Smooth muscle cell (in vitro differentiated cells): ENCODE data around the gene TSPEAR. TPM values are rescaled to one million over a fixed set of nuclear protein-coding genes. Genes with fewer than 3 reads are reported as not detected.

Experiments
- DNase-seq: peaks from one replicate; lab custom pipeline; 2025; ENCODE audit not compliant: unreplicated experiment; lab: John Stamatoyannopoulos, UW
- H2AFZ ChIP-seq: fragments of 200-600 bp; sonication (generic); 2 replicates; pipeline ENCODE4 v1.6.0; 2016; ENCODE audit warnings: antibody characterized with exemption, low read depth, mild to moderate bottlenecking
- H3F3A ChIP-seq: fragments of 200-600 bp; sonication (generic); 2 replicates; pipeline ENCODE4 v1.6.0; 2017; ENCODE audit warnings: antibody characterized with exemption, low read depth
- H3K27ac ChIP-seq: fragments of 200-600 bp; sonication (generic); 2 replicates; pipeline ENCODE4 v1.5.1; 2016; ENCODE audit warnings: low read depth, mild to moderate bottlenecking
- H3K27me3 ChIP-seq: fragments of 200-600 bp; sonication (generic); 2 replicates; pipeline ENCODE4 v1.6.1; 2016; ENCODE audit warnings: low read depth, mild to moderate bottlenecking
- H3K36me3 ChIP-seq: fragments of 200-600 bp; sonication (generic); 2 replicates; pipeline ENCODE4 v1.5.1; 2016; ENCODE audit warnings: low read depth
- H3K4me1 ChIP-seq: fragments of 200-600 bp; sonication (generic); 2 replicates; pipeline ENCODE4 v1.5.1; 2016; ENCODE audit warnings: low read depth
- H3K4me2 ChIP-seq: fragments of 200-600 bp; sonication (generic); 2 replicates; pipeline ENCODE4 v1.6.0; 2016; ENCODE audit warnings: mild to moderate bottlenecking
- H3K4me3 ChIP-seq: fragments of 200-600 bp; sonication (generic); 2 replicates; pipeline ENCODE4 v1.5.1; 2016; ENCODE audit warnings: mild to moderate bottlenecking
- H3K79me2 ChIP-seq: fragments of 200-600 bp; sonication (generic); 2 replicates; pipeline ENCODE4 v1.6.0; 2016; ENCODE audit warnings: low read depth, mild to moderate bottlenecking
- H3K9ac ChIP-seq: fragments of 200-600 bp; sonication (generic); 2 replicates; pipeline ENCODE4 v1.6.0; 2016; ENCODE audit warnings: low read depth
- H3K9me3 ChIP-seq: fragments of 200-600 bp; sonication (generic); replicated peaks from 2 replicates; pipeline ENCODE4 v1.5.1; 2016; ENCODE audit warnings: low read depth
- H4K20me1 ChIP-seq: fragments of 200-600 bp; sonication (generic); 2 replicates; pipeline ENCODE4 v1.6.0; 2016; ENCODE audit warnings: low read depth
- CTCF ChIP-seq: fragments of 200-600 bp; sonication (generic); IDR thresholded peaks from 2 replicates; pipeline ENCODE4 v1.5.1; 2017; ENCODE audit warnings: borderline replicate concordance, mild to moderate bottlenecking, antibody characterized with exemption; ENCODE audit not compliant: insufficient read depth, poor library complexity, severe bottlenecking
- WGBS: methylation state at CpG from one replicate; pipeline ENCODE4 v1.1.7; 2016; ENCODE audit warnings: low lambda C conversion rate; 5-methylcytosine and 5-hydroxymethylcytosine counted together
- polyA plus RNA-seq: library from polyadenylated mRNA; unstranded; fragments of >200 nt; fragmentation: Nextera tagmentation; extraction: Ambion mirVana; gene quantifications from 2 replicates; pipeline ENCODE4 v1.2.1, GENCODE V29; 2016
- total RNA-seq: library from RNA; depleted of rRNA; stranded (reverse); fragments of >200 nt; gene quantifications from 2 replicates; pipeline ENCODE4 v1.2.3, GENCODE V29; 2014

Gene TSPEAR
- total and polyA plus RNA-seq, 2 experiments from 2014 or later, result 0.71 TPM; not detected in 1

DNA sequence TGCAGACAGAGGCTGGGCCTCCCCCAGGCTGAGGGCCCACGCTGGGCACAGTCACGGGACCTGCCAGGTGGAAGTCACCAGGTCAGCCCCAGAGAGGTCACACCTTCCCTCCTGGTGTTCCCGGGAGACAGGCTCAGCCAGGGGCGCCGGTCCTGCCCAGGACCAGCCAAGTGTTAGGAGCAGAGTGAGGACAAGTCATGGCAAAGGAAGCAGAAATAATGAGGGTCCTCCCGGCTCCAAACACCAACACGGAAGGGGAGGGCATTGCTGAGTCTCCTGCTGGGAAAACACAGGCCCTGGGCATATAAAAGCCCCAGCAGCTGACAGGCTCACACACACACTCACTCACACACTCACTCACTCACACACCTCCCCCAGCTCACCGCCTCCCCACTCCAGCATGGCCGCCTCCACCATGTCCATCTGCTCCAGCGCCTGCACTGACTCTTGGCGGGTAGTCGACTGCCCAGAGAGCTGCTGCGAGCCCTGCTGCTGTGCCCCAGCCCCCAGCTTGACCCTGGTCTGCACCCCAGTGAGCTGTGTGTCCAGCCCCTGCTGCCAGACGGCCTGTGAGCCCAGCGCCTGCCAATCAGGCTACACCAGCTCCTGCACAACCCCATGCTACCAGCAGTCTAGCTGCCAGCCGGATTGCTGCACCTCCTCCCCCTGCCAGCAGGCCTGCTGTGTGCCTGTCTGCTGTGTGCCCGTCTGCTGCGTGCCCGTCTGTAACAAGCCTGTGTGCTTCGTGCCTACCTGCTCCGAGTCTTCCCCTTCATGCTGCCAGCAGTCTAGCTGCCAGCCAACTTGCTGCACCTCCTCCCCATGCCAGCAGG is 74.1 kb downstream of the TSPEAR start, which contains the start of gene KRTAP10-10:
Gene KRTAP10-10, plus strand, starts transcription at position 339 of the 833 bp plus-strand sequence. Its CDS starts 62 bp downstream, at position 401.
- no peaks in the 10 kb centered on the region for H3K36me3 ChIP-seq
- no peaks in the 10 kb centered on the region for H3K27me3 ChIP-seq
- H3K4me1 ChIP-seq, result no peaks in the 10 kb centered on the region
- no peak within 1 kb of the TSS for H3K9ac ChIP-seq
- no peaks in the 10 kb centered on the region for H3K9me3 ChIP-seq
- TF ChIP-seq CTCF, result no peak
- H3F3A ChIP-seq, result no peaks in the 10 kb centered on the region
- H4K20me1 ChIP-seq, result no peaks in the 10 kb centered on the region
- 80% methylated on average over 20 of the region's 21 CpGs for WGBS
- no peak within 1 kb of the TSS for H3K4me3 ChIP-seq
- no peak within 1 kb of the TSS for H3K27ac ChIP-seq
- no peaks in the 10 kb centered on the region for H3K79me2 ChIP-seq
- H3K4me2 ChIP-seq, result no peak within 1 kb of the TSS
- no peak for DNase-seq
- no peak within 1 kb of the TSS for H2AFZ ChIP-seq

- no peak for DNase-seq
- Histone ChIP-seq H3K9ac (no peak overlapping the region), H3K4me3 (no peak overlapping the region), H3K4me2 (no peak overlapping the region), H3K36me3 (no peaks in the 10 kb centered on the region), H3K4me1 (no peaks in the 10 kb centered on the region), H3F3A (no peaks in the 10 kb centered on the region), H3K27me3 (no peaks in the 10 kb centered on the region), H2AFZ (no peak overlapping the region), H3K27ac (no peak overlapping the region), H4K20me1 (no peaks in the 10 kb centered on the region), H3K79me2 (no peaks in the 10 kb centered on the region), H3K9me3 (no peaks in the 10 kb centered on the region)
- TF ChIP-seq CTCF, result no peak
- 88% methylated on average over 15 of the region's 15 CpGs for WGBS
Measured at GRCh38 chr21:44636209-44637017, 75.0 kb downstream of the TSPEAR start.

DNA sequence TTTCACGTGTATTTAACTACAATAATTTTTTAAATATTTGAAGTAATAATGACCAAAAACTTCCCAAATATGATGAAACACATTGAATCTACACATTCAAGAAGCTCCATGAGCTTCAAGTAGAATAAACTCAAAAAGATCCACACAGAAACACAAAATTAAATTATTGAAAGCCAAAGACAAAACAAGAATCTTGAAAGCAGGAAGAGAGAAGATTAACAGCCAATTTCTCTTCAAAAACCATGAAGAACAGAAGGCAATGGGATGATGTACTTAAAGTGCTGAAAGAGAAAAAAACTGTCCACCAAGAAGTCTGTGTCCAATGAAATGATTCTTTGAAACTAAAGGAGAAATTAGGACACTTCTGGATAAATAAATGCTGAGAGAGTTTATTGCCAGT is 79.3 kb downstream of the TSPEAR start:
- Histone ChIP-seq H3K27ac (no peak overlapping the region), H3K9ac (no peak overlapping the region), H3K4me2 (no peak overlapping the region), H3K4me3 (no peak overlapping the region), H2AFZ (no peak overlapping the region), H4K20me1 (no peaks in the 10 kb centered on the region), H3K79me2 (no peaks in the 10 kb centered on the region), H3F3A (no peaks in the 10 kb centered on the region), H3K36me3 (no peaks in the 10 kb centered on the region), H3K9me3 (no peaks in the 10 kb centered on the region), H3K27me3 (no peaks in the 10 kb centered on the region), H3K4me1 (no peaks in the 10 kb centered on the region)
- TF ChIP-seq CTCF, result no peak
- DNase-seq, result no peak
- 96% methylated on average over 1 of the region's 1 CpG for WGBS
